Dedifferentiated amniotic fluid mesenchymal stem cell (primary cell): ENCODE measurements around the gene PRAME.
A peak's percentile ranks its signal among the peaks of the same experiment; 100 is the strongest.
"Not testable (repeated sequence)": the region's sequence is repeated elsewhere in the genome, so short reads cannot be mapped to it uniquely, and the experiment has no call there.

ENCODE experiments used
- DNase-seq: peaks from one replicate; pipeline ENCODE4 v3.0.0-alpha.2; 2016; ENCODE audit errors: extremely low spot score

PRAME gene

DNA sequence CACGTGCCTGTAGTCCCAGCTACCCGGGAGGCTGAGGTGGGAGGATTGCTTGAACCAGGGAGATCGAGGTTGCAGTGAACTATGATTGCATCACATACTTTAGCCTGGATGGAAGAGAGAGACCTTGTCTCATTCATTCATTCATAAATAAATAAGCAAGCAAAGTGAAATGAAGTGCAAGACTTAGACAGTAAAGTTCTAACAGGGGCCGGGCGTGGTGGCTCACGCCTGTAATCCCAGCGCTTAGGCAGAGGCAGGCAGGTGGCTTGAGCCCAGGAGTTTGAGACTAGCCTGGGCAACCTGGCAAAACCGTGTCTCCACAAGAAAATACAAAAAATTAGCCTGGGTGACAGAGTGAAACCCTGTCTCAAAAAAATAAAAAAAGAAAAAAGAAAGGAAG lies 37.4 kb downstream of the PRAME start:
- DNase-seq = no peak

DNA sequence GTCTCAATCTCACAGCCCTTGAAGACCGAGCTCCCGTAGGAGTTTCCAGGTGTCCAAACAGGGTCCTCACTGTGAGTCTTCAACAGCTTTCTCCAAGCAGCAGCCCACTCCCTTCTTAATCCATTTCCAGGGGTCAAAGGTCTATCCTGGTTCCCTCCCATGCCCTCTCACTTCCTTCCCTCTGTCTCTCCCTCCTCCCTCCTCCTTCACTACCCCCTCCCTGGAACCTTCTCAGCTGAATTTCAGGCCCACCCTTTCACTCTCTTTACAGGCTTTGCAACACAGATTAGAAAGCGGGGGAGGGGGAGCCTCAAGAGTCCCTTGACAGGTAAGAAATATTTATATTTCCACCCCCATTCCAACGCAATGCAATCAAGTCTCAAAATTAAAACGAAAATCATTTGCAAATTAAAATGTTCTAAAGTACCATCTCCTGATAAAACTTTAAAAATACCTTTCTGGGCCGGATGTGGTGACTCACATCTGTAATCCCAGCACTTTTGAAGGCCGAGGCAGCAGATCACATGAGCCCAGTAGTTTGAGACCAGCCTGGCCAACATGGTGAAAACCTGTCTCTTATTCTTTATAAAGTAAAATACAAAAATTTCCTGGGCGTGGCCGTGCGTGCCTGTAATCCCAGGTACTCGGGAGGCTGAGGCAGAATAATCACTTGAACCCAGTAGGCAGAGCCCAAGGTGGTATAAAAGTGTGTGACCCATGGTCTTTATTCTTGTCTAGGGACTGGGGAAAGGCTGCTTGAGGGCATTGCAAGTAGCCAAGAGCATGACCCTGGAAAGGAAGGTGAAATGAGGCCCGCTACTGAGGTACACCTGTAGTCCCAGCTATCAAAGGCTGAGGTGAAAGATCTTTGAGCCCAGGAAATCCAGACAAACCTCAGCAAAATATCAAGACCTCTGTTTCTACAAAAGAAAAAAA lies 38.1 kb downstream of the PRAME start:
- no peak for DNase-seq

DNA sequence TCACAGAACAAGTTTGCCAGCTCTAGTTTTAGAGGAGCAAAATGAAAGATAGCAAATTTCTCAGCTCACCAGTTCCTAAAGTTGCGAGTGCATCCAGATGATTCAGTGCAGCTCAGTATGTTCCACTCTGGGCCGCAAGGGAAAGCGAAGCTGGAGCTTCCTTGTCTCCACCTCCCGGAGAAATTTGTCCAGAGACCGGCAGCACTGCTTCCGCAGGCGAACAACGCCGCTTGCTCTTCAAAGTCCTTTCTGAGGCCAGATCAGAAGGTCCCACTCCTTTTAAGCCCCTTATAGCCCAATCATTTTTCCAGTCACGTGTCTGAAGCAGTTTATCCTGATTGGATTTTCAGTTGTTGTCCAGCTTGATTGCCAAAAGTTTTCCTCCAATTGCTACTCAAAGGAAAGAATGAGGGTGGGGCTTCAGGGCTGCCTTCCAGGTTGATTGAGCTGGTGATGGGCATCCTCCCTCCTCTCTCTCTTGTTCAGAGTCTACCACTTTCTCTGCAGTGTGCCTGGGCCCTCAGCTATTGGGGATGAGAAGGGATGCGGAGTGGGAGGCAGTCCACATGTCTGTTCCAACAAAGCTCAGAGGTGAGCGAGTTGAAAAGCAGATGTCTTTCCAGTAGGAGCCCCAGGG lies 38.9 kb downstream of the PRAME start, which contains the start of gene ZNF280A:
Gene ZNF280A (minus strand): TSS at position 251 of the 637 bp plus-strand sequence. CDS start 4,640 bp downstream, outside the sequence.
- no peak for DNase-seq

DNA sequence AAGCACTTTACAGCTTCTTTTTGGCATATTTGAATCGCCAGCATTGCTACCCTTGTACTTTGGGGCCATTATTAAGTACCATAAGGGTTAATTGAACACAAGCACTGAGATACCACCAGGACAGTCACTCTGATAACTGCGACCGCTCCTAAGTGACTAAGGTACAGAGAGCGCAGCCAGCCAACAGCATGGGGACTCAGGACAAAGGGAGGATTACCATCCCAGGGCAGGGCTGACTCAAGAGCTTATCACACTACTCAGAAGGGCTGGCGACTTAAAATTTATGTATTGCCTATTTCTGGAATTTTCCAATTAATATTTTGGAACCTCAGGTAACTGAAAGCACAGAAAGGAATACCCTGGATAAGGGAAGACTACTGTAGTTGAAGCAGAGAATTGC lies 39.5 kb downstream of the PRAME start:
- DNase-seq = no peak

DNA sequence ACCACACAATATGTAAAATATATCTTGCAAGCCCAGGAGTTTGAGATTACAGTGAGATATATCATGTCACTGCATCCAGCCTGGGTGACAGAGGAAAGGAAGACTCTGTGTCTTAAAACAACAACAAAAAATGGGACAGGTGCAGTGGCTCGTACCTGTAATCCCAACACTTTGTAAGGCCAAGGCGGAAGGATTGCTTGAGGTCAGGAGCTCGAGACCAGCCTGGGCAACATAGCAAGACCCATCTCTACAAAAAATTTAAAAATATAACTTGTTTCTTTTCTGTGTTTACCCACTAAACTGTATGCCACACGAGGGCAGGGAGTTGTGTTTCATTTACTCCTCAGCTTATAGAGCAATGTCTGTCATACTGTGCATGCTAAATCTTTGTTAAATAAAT lies 42.1 kb downstream of the PRAME start:
- DNase-seq = no peak

GRCh38 chr22:22515890-22516289 lies 43.2 kb downstream of the PRAME start:
- no peak for DNase-seq

DNA sequence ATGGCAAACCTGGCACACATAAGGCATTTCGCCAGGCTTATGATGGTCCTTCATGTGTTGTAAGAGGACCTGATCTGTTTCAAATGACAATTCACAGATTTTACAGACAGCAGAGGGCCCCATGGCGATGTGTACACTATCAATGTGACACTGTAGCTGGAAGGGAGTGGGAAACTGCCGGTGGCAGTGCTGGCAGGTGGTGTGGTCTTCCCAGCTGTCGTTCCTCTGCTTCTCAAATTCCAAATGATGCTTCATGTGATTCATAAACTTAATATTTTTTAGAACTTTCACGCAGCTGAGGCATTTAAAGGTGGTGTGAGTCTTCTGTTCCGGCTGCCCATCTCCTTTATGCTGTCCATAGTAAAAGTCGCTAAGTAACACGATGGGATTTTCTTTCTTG lies 44.6 kb downstream of the PRAME start:
- not testable (repeated sequence) for DNase-seq

DNA sequence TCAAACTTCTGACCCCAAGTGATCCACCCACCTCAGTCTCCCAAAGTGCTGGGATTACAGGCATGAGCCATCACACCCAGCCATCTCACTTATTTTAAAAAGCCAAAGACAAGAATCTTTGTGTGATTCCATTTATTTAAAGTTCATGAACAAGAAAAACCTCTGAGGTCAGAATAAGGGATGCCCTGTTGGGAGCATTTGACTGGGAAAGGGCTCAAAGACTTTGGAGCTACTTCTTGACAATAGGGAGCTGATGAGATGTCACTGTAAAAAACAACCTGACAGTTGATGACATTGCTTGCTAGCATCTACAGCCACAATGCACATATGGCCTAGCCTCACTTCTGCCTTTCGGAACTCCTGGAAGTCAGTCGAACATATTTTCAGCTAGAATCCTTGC lies 45.4 kb downstream of the PRAME start:
- DNase-seq = no peak

DNA sequence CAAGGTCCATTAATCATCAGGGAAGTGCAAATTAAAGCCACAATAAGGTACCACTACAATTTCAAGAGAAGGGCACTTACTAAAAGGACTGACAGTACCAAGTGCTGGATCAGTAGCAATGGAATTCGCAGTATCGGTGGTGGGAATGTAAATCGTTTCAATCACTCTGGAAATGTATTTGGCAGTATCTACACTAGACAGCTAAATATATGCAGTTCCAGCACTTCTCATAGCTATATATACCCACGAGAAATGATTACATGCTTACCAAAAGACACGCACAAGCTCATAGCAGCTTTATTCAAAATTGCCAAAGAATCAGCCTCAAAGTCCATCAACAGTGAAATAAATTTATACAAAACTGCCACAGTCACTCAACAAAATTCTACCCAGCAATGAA lies 46.1 kb downstream of the PRAME start:
- no peak for DNase-seq

GRCh38 chr22:22510833-22511232 lies 48.2 kb downstream of the PRAME start:
- DNase-seq = not testable (repeated sequence)

DNA sequence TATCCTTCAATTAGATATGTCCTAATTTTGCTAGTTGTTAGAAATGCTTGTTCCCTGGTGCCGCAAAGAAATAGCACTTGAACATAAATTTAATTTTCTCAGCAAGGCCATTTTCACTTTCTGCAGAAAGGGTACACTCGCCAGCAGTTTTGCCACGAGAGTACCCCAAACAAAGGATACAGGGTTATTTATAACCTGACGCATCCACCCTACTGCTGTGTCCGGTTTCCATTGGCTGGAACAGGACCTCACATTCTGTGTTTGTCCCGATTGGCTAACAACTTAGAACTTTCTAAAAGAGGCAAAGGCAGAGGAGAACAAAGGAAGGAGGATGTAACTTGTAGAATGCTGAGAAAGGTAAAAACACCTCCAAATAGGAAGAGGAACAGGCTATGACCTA lies 49.2 kb downstream of the PRAME start:
- DNase-seq = not testable (repeated sequence)

GRCh38 chr22:22508274-22509176 lies 50.5 kb downstream of the PRAME start, which contains the start of gene ZNF280B:
Gene ZNF280B (minus strand): TSS chr22:22508742. CDS start chr22:22489398, 19,344 bp downstream.
- DNase-seq = peak; percentile 42

DNA sequence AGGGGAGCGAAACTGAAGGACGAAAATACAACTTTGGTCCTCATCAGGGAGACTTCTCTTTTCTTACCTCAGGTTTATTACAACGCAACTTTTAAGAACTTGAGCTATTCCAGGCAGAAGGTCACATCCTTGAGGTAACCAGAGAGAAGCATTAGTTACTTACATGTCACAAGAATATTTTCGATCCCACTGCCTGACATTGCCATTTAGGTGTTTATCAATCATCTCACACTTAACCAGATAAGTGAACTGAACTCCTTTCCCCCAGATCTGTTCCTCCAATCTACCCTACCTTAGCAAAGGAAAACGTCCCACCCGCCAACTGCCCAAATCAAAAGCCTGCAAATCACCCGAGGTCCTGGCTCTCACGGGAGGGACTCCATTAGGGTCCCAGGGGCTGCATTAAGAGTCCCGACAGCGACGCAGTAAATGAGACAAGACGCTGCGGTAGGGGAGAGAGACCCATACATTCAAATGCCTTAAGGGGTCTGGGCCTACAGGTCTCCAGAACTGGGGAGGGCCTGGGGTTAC lies 51.3 kb downstream of the PRAME start:
- DNase-seq = no peak

DNA sequence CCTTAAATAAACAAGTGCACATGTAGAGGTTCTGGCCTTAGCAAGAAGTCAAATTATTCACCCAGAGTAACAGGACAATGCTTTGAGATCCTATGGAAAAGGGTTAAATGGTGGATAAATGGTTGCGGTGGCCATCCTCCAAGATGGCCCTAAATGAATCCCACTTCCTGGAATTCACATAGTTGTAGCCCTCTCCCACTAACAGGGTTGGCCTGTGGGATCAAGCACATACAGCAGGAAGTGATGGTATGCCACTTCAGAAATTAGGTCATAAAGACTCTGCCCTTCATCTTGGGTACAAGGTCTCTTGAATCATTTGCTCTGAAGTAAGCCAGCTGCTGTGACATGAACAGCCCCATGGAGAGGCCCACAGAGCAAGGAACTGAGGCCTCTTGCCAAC lies 52.3 kb downstream of the PRAME start:
- DNase-seq = no peak

GRCh38 chr22:22498267-22498666 lies 60.8 kb downstream of the PRAME start:
- DNase-seq = no peak
